Gastroesophageal sphincter (tissue), 3 donors: ENCODE measurements around the gene LRP1B.

Experiments used
- POLR2A ChIP-seq, 2 donors: fragments of 450-650 bp; IDR thresholded peaks; one replicate each; pipeline ENCODE4 v1.6.1; 2017; ENCODE audit warnings: antibody characterized with exemption in 2 of 2, mild to moderate bottlenecking in 2 of 2, moderate library complexity in 1 of 2
- TF ChIP-seq, protein P1 (sequence below), 4 experiments: fragments of 200-600 bp in 2 of 4; fragments of 450-650 bp in 2 of 4; sonication (generic) in 1 of 4; IDR thresholded peaks; one replicate each; pipeline ENCODE4 v1.5.1; 2017 to 2019; ENCODE audit warnings: antibody characterized with exemption in 4 of 4, mild to moderate bottlenecking in 2 of 4, moderate library complexity in 2 of 4

DNA sequence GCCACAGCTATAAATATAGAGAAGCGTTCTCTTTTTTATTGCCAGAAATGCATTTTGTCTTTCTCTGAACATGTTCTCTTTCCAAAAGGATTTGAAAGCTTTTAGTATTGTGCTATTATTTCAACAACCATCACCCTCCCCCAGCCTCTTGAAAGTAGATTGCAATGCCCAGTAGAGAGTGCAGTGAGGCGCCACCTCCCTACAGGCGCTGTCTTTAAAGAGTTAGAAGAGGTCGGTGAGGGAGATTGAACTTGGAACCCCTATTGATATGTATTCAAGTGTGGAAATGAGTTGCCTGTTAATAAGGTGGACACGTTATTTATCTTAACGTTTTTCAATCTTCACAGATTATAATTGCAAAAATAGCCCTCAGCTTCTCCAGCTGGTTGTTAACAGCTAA is 360.3 kb downstream of the LRP1B start:
- TF ChIP-seq, protein P1, sequence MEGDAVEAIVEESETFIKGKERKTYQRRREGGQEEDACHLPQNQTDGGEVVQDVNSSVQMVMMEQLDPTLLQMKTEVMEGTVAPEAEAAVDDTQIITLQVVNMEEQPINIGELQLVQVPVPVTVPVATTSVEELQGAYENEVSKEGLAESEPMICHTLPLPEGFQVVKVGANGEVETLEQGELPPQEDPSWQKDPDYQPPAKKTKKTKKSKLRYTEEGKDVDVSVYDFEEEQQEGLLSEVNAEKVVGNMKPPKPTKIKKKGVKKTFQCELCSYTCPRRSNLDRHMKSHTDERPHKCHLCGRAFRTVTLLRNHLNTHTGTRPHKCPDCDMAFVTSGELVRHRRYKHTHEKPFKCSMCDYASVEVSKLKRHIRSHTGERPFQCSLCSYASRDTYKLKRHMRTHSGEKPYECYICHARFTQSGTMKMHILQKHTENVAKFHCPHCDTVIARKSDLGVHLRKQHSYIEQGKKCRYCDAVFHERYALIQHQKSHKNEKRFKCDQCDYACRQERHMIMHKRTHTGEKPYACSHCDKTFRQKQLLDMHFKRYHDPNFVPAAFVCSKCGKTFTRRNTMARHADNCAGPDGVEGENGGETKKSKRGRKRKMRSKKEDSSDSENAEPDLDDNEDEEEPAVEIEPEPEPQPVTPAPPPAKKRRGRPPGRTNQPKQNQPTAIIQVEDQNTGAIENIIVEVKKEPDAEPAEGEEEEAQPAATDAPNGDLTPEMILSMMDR (IDR thresholded peaks at IDR 0.05): no peak
- no peak for TF ChIP-seq POLR2A (IDR thresholded peaks at IDR 0.05)
